ENCODE data around the gene COLEC11.

GRCh38 chr2:3608373-3609278 lies 13.7 kb downstream of the COLEC11 start:
- no peak for TF ChIP-seq POLR2AphosphoS5 (IDR thresholded peaks at IDR 0.05; ENCODE audit: insufficient read depth in 1 of 2, low read depth in 1 of 2)
- no peak for TF ChIP-seq CTCF (IDR thresholded peaks at IDR 0.05)
